Adipose tissue (tissue), 3 donors: ENCODE results near the gene PPP1R14B. TPM values are rescaled to one million over a fixed set of nuclear protein-coding genes. Genes with fewer than 3 reads are reported as not detected.

Source experiments
- H3K27ac ChIP-seq: one replicate; pipeline ENCODE4 v1.5.1; 2013; ENCODE audit warnings: low read depth, low read length
- WGBS, 3 donors: extraction: QIAGEN DNeasy Blood & Tissue Kit; methylation state at CpG; one replicate each; pipeline ENCODE4 v1.1.7; 2013; 5-methylcytosine and 5-hydroxymethylcytosine counted together
- polyA plus RNA-seq, 3 donors: library from polyadenylated mRNA; stranded (reverse); fragments of 200-250 nt; gene quantifications; one replicate each; pipeline ENCODE4 v1.2.3, GENCODE V29; 2013
- donor health status: healthy with polysubstance abuse.
- donor health status: Bipolar disorder and iron deficiency.
- donor health status: healthy.

PPP1R14B gene
- polyA plus RNA-seq, 3 donors = 102 to 148 (median 139) TPM

DNA sequence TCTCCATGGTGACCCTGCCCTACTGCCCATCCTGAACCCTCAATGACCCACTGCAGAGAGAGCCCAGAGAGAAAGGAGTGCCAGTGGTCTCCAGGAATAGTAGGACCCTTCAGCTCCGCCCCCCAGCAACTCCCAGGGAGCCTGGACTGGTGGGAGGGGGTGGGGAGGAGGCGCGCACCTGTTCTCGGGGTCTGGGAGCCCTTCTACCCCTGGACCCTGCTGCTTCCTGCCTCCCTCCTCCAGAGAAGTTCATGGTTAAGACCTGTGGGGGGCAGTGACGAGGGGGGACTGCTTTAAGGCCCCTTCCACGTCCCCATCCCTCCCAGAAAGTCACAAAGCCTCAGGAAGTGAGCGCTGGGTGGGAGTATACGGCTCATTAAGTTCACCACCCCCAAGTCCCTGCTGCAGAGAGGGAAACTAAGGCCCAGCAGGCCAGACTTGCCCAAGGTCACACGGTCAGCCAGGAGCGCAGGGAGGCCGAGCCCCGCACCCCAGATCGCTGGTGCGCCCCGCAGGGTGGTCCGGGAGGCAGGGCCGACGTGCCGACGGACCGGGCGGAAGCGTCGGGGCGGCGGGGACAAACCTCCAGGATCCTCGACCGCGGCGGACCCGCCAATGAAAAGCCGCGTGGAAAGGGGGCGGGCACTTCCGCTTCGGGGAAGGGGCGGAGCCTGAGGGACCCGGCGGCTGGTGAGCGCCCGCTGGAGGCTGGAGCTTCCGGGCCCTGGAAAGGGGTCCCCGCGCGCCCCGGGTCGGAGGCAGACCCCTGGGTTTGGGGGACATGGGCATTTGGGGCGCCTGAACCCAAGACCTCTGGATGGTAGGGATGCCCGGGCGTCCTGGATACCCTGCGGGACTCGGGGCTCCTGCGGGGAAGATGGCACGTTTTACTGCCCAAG, 20.9 kb downstream of the PPP1R14B start, which contains the start of the genes NUDT22 and TRPT1:
Gene NUDT22, plus strand, starts transcription at position 667 of the 899 bp plus-strand sequence. CDS start 379 bp downstream, outside the sequence.
Gene TRPT1, minus strand, starts transcription at position 579 of the 899 bp plus-strand sequence. Its CDS starts 326 bp downstream, at position 253.
- peak within 1 kb of the TSS; percentile 48 for H3K27ac ChIP-seq
- WGBS, 3 donors = 1% methylated on average over 52 to 54 of the region's 54 CpGs

DNA sequence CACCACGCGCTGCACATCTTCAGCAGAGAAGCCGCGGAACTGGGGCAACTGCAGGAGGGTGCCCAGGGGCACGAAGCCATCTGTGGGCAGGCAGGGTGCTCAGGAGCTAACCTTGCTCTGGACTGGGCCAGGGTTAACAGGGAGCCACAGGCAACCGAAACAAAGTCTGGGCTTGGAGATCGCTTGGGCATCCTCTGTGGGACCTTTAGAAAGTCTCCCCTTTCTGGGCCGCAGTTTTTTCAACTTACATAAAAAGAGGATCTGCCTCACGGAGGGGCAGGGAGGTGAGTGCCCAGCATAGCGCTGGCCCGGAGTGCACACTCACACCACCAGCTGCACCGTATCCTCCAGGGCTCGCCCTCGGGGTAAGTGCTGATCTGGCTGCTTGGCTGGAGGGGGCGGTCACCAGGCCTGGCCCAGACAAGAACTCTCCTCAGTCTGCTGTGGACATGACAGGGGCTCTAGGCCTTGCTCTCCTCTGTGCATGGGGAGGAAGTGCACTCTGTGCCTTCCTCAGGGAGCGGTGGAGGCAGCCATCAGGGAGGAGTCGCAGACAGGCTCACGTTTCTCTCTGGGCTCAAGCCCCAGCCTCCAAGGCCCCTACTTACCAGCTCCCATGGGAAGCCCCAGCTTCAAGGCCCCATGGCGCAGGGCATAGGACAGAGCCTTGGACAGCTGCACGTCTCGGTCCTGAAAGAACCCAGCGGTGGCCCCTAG, 21.7 kb downstream of the PPP1R14B start:
- WGBS, 3 donors = 56 to 65% (median 62%) methylated on average over 22 of the region's 22 CpGs
- no peak overlapping the region for H3K27ac ChIP-seq

DNA sequence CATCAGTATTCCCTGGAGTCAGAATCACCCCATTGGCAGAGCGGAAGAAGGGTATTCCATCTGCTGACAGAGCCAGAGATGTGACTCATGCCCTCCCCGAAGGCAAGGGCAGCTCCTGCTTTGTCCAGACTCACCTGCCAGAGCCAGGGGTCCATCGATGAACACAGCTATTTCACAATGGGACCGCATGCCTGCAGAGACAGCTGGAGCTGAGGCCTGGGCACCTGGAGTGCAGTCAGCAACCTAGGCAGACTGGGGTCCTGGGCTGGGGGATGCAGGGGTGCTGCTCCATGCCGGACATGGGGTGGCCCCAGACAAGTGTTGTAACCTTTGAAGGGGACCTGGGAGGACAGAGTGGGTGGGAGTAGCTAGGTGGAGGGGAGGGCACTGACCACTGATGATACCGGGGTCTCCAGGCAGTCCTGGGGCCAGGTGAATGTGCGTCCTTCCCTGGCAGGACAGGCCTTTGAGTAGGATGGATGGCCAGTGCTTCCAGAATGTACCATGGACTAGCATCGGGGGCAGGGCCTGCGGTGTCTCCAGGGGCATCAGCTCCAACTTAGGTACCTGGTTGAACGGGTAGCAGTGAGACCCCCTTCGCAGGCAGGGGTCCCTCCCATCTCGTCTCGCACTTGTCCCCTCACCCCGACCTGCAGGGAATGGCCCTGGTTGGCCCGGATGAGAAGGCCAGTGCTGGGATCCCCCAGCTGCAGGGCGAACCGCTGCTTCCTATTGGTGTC, 22.4 kb downstream of the PPP1R14B start:
- 88 to 91% (median 90%) methylated on average over 17 of the region's 17 CpGs for WGBS, 3 donors
- no peak overlapping the region for H3K27ac ChIP-seq

DNA sequence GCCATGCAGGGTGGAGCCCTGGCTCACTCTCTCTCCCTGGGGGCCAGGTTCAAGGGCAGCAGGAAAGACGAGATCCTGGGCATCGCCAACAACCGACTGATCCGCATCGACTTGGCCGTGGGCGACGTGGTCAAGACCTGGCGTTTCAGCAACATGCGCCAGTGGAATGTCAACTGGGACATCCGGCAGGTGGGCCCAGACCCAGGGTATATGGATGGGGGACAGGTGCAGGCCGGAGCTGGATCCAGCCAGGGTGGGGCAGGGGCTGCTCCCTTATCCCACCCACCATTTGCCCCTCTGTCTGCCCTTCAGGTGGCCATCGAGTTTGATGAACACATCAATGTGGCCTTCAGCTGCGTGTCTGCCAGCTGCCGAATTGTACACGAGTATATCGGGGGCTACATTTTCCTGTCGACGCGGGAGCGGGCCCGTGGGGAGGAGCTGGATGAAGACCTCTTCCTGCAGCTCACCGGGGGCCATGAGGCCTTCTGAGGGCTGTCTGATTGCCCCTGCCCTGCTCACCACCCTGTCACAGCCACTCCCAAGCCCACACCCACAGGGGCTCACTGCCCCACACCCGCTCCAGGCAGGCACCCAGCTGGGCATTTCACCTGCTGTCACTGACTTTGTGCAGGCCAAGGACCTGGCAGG, 23.6 kb downstream of the PPP1R14B start:
- 66 to 80% (median 73%) methylated on average over 24 of the region's 24 CpGs for WGBS, 3 donors
- no peak overlapping the region for H3K27ac ChIP-seq

DNA sequence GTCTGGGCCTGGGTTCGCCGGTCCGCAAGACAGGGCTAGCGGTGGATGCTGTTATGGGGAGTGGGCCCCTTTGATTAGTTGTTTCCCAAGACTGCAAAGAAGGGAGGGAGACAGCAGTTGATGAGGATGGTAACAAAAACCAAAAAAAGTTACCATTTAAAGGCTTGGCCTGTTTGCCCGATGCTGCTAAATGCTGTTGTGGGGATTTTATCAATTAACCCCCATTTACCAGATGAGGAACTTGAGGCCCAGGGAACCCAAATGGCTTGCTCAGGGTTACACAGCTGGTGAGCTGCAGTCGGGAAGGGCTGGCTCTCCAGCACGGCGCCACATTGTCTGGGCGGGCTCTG, 24.1 kb downstream of the PPP1R14B start:
- 67 to 77% (median 69%) methylated on average over 9 of the region's 9 CpGs for WGBS, 3 donors
- H3K27ac ChIP-seq = no peak overlapping the region

DNA sequence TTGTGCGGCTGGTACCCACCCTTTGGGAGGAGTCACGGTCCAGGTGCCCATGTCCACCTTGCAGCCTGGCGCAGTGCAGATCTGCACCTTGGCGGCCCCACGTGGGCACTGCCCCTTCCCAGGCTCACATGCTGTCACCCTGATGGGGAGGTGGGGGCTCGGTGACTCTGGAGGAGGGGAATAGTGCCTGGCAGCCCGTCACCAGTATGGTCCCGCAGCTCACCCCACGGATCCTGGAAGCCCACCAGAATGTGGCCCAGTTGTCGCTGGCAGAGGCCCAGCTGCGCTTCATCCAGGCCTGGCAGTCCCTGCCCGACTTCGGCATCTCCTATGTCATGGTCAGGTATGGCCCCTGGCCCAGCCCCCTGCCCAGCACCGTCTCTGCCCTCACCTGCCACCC, 25.9 kb downstream of the PPP1R14B start:
- 80 to 92% (median 88%) methylated on average over 14 of the region's 14 CpGs for WGBS, 3 donors
- no peak overlapping the region for H3K27ac ChIP-seq

DNA sequence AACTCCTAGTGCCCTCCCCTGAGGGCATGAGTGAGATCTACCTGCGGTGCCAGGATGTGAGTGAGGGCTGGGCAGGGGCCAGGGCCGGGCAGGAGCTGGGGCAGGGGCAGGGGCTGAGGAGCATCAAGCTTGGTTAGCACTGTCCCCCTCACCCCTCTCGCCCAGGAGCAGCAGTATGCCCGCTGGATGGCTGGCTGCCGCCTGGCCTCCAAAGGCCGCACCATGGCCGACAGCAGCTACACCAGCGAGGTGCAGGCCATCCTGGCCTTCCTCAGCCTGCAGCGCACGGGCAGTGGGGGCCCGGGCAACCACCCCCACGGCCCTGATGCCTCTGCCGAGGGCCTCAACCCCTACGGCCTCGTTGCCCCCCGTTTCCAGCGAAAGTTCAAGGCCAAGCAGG, 26.5 kb downstream of the PPP1R14B start:
- H3K27ac ChIP-seq = no peak overlapping the region
- 80 to 94% (median 89%) methylated on average over 12 to 17 of the region's 17 CpGs for WGBS, 3 donors

DNA sequence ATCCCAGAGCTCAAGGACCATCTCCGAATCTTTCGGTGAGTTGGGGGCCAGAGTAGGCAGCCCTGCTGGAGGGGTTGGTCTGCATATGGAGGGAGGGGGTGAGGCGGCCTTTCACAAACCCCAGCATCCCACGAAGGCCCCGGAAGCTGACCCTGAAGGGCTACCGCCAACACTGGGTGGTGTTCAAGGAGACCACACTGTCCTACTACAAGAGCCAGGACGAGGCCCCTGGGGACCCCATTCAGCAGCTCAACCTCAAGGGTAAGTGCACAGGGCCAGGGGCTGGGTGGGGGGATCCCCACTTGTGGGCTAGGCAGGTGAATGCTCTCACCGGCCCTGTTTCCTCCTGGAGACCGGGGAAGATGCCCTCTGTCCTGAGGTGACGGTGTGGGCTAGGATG, 27.0 kb downstream of the PPP1R14B start:
- WGBS, 3 donors = 88 to 92% (median 89%) methylated on average over 10 of the region's 10 CpGs

DNA sequence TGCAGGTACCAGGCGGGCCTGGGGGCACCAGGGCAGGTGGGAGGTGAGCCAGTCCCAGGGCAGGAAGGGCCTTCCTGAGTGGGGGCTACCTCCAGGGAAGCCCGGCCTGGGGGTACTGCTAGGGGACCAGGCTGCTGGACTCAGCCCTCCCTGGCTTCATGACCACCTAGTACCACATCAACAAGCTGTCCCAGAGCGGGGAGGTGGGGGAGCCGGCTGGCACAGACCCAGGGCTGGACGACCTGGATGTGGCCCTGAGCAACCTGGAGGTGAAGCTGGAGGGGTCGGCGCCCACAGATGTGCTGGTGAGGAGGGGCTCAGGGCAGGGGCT, 27.4 kb downstream of the PPP1R14B start:
- 60 to 87% (median 87%) methylated on average over 7 of the region's 7 CpGs for WGBS, 3 donors
- no peak overlapping the region for H3K27ac ChIP-seq

More for the DNA sequence above, 27.0 kb downstream of the PPP1R14B start:
- H3K27ac ChIP-seq = no peak overlapping the region

DNA sequence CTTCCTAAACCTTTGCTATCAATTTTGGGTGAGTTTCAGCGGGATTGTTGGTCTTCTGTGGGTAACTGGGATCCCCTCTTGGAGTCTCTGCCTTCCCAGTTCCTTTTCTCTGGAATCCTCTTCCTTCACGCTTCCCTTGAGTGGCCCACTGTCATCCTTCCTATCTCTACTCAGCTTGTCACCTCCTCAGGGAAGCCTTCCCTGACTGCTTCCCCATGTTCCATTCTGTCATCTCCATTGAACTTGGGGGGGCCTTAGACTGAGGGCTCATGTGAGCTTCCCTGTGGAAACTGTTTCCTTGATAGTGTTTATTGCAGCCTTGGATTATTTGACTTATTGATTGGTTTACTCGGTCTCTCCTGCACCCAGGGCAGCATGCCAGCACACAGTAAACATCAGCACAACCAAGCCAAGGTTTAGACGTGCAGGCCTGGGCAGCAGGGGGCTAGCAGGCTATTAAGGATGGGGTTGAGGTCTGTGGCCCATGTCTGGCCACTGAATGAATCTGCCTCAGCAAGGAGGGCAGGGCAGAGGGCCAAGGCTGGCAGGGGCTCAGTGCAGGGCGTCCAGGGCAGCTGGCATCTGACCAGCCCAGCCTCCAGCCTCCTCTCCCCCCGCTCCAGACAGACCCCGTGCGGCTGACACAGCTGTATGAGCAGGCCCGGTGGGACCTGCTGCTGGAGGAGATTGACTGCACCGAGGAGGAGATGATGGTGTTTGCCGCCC, 28.0 kb downstream of the PPP1R14B start:
- H3K27ac ChIP-seq = no peak overlapping the region

DNA sequence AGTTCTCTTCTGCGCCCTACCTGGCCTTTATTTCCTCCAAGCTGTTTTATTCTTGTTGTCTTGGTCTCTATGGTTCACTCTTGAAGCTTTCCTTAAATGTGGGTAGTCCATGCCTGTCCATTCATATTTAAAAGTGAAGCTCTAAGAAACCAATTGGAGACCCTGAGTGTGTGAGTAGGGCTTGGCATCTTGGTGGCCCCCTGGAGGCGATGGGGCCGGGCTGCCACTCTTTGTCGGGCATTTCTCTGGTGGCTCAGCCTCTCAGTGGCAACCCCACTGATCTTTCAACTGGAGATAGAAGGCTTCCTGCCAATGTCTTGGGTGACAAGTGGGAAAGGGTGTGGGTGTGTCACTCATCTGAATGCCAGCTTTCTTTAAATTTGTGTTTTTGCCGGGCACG, 29.9 kb downstream of the PPP1R14B start:
- H3K27ac ChIP-seq = no peak overlapping the region
- 89 to 91% (median 90%) methylated on average over 6 of the region's 6 CpGs for WGBS, 3 donors

More for the DNA sequence above, 28.0 kb downstream of the PPP1R14B start:
- WGBS, 3 donors = 22 to 82% (median 81%) methylated on average over 9 to 11 of the region's 11 CpGs

DNA sequence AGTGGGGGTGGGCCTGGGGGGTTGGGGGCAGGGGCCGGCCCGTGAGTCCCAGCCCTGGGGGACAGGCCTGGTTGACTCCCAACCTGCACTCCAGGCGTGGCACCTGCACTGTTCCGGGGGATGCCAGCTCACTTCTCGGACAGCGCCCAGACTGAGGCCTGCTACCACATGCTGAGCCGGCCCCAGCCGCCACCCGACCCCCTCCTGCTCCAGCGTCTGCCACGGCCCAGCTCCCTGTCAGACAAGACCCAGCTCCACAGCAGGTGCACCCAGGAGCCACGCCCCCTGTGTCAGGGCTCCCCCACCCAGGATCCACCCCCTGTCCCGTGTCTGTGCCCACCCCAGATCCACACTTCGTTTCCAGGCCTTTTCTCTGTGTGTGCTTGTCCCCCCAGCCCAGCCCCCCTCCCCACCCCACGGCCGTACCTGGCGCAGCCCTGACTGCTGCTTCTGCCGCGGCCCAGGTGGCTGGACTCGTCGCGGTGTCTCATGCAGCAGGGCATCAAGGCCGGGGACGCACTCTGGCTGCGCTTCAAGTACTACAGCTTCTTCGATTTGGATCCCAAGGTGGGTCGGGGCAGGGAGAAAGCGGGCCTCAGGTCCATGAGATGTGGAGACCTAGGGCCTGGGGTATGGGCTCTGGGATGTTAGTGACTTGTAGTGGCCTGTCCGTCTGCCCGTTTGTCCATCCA, 35.4 kb downstream of the PPP1R14B start:
- WGBS, 3 donors = 87 to 91% (median 88%) methylated on average over 28 to 30 of the region's 30 CpGs

DNA sequence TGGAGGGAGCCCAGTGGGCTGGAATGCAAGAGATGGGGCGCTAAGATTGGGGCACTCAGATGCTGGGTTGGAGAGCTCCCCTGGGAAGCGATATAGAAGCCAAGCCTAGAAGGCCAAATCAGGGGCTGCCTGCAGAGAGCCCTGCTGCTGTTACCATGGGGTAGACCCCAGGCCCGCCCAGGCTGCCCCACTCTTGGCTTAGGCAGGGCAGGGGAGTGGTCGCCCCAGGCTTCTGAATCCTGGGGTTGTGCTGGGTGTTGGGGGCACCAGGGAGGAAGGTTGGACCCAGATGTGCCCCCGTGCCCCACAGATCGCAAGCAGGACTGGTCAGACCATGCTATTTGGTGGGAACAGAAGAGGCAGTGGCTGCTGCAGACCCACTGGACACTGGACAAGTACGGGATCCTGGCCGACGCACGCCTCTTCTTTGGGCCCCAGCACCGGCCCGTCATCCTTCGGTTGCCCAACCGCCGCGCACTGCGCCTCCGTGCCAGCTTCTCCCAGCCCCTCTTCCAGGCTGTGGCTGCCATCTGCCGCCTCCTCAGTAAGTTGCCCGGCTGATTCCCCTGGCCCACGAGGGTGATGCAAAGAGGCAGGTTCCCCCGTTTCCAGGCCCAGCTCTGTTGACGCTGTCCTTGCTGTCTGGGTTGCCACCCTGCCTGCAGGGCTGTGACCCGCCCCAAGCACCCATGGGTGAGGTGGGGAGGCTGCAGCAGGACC, 36.3 kb downstream of the PPP1R14B start:
- 92 to 96% (median 93%) methylated on average over 18 to 24 of the region's 24 CpGs for WGBS, 3 donors
- no peak overlapping the region for H3K27ac ChIP-seq

More for the DNA sequence above, 35.4 kb downstream of the PPP1R14B start:
- no peak overlapping the region for H3K27ac ChIP-seq

DNA sequence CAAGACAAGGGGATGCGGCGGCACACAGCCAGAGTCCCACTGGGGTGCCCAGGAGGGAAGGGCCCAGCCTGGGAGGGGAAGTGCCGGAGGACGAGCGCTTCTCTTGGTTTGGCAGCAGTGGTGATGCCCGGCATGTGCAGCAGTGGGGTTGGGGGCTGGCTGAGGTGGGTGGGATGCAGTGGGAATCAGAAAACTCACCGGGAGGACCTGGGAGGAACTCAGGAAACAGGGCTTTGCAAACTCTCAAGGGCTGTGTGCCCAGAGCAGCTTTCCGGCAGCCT, 37.2 kb downstream of the PPP1R14B start:
- 81 to 86% (median 83%) methylated on average over 8 of the region's 8 CpGs for WGBS, 3 donors
- H3K27ac ChIP-seq = no peak overlapping the region

DNA sequence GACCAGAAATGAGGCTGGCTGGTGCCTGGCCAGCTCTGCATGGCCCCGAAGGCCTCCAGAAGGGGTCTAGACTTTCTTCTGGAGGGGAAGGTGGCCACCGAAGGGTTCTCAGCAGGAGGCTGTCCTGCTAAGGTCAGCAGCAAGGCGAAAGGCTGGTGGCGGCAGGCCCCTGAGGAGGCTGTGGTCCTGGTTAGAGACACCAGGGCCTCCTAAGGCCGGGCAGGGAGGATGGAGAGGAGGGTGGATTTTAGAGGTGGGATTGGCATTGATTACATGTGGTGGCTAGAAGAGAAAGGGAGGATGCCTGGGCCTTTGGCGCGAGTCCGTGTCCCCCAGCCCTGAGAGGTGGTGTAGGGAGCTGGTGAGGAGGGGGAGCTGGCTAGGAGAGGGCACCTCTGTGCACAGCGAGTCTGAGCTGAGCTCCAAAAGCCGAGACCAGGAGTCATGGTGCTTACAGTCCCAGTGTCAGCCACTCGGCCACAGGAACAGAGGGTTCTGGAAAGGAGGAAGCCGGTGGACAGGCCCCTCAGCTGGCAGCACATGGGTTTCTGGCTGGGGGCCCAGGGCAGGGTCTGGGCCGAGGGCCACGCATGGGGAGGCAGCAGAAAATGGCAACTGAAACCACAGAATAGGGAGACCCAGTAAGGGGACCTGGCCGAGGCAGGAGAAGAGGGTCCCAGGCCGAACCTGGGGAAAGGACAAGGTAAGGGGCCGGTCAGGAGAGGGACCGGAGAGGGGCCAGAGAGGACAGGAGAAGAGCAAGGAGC, 37.8 kb downstream of the PPP1R14B start:
- WGBS, 3 donors = 78 to 89% (median 80%) methylated on average over 18 of the region's 18 CpGs
- H3K27ac ChIP-seq = no peak overlapping the region
